Measurements from ENCODE around the gene APLP1. TPM values are rescaled to one million over a fixed set of nuclear protein-coding genes. Genes with fewer than 3 reads are reported as not detected.
A peak's percentile ranks its signal among the peaks of the same experiment; 100 is the strongest.

Gene APLP1
- total RNA-seq, 4 donors from 2014 or later, result 1.1 to 10.1 (median 2.3) TPM

- peak; percentile 63 for ATAC-seq (ENCODE audit: low FRiP score)
- TF ChIP-seq CTCF (IDR thresholded peaks at IDR 0.05), result no peak
- DNase-seq (ENCODE audit: low spot score), result no peak
Measured at GRCh38 chr19:35845215-35846037, 22.9 kb upstream of the APLP1 start.

GRCh38 chr19:35846038-35846668 is 22.2 kb upstream of the APLP1 start:
- DNase-seq (ENCODE audit: low spot score), result no peak
- no peak for TF ChIP-seq CTCF (IDR thresholded peaks at IDR 0.05)
- ATAC-seq (ENCODE audit: low FRiP score), result no peak

- no peak for TF ChIP-seq CTCF (IDR thresholded peaks at IDR 0.05)
Measured at GRCh38 chr19:35847911-35848310, 20.5 kb upstream of the APLP1 start.

GRCh38 chr19:35848486-35848885 is 19.9 kb upstream of the APLP1 start:
- ATAC-seq (ENCODE audit: low FRiP score) (no peak), DNase-seq (ENCODE audit: low spot score) (no peak)
- no peak for TF ChIP-seq CTCF (IDR thresholded peaks at IDR 0.05)

More at GRCh38 chr19:35847911-35848310, 20.5 kb upstream of the APLP1 start:
- ATAC-seq (ENCODE audit: low FRiP score) (no peak), DNase-seq (ENCODE audit: low spot score) (no peak)

GRCh38 chr19:35848919-35849505 is 19.4 kb upstream of the APLP1 start:
- DNase-seq (ENCODE audit: low spot score) (no peak), ATAC-seq (ENCODE audit: low FRiP score) (no peak)
- no peak for TF ChIP-seq CTCF (IDR thresholded peaks at IDR 0.05)

- TF ChIP-seq CTCF (IDR thresholded peaks at IDR 0.05), result no peak
- ATAC-seq (ENCODE audit: low FRiP score), result no peak
- no peak for DNase-seq (ENCODE audit: low spot score)
Measured at GRCh38 chr19:35851213-35852028, 17.0 kb upstream of the APLP1 start.
